NCI-H1930 (cell line): ENCODE results near the gene HOXA5.
A peak's percentile ranks its signal among the peaks of the same experiment; 100 is the strongest.

Source experiments
- DNase-seq, 2 experiments: peaks; one replicate each; lab custom pipeline; 2025; lab: John Stamatoyannopoulos, UW

HOXA5 gene

DNA sequence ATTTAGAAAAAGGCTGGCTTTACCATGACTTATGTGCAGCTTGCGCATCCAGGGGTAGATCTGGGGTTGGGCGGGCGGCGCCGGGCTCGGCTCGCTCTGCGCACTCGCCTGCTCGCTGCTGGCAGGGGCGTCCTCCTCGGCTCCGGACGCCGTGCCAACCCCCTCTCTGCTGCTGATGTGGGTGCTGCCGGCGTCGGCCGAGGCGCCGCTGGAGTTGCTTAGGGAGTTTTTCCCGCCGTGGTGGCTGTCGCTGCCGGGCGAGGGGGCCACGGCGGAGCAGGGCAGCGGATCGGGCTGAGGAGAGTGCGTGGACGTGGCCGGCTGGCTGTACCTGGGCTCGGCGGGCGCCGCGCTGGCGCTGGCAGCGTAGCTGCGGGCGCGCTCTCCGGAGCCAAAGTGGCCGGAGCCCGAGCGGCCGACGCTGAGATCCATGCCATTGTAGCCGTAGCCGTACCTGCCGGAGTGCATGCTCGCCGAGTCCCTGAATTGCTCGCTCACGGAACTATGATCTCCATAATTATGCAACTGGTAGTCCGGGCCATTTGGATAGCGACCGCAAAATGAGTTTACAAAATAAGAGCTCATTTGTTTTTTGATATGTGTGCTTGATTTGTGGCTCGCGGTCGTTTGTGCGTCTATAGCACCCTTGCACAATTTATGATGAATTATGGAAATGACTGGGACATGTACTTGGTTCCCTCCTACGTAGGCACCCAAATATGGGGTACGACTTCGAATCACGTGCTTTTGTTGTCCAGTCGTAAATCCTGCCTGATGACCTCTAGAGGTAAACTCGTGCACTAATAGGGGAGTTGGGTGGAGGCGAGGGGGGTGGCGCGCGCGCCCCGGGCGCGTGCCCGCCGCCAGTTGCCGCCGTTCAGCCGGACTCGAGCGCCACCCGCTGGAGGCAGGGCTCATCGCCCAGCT is at the start of gene HOXA5:
TSS of gene HOXA5 (minus strand) at position 659 of the 927 bp plus-strand sequence. CDS start at position 585, 74 bp downstream.
- peak; percentile 11 to 44 for DNase-seq

DNA sequence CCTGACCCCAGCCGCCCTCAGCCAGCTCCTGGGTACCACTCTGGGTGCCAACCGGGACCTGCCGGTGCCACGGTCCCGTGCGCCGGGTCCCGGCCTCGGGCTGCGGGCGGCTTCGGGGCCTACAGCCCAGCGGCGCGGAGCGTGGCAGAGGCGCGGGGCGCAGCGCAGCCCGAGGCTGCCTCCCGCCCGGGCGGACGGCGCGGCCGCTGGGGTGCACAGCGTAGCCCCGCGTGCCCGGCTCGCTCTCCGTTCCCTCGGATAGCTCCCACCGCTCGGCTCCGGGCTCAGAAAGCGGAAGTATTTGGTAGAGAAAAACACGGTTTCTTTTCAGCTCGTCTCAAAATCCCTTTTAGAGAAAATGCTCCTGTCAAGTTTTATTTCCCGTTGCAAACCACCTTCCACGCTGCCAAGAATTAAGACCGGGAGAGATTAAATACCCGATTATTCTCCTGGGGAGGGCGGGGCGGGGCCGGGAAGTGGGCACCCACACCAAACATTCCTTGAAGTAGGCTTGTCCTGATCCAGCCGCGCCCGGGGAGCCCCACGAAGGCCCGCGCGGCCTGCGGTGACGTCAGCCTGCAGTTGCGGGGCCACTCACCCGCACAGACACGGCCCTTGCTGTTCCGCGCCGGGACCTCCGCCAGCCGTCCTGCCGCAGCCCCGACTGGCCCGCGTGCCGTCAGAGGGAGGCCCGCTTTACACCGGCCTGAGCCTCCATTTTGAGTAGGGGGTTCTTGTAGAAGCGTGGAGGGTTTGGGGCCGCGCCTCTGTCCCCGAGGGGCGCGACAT is 49.3 kb upstream of the HOXA5 start:
- DNase-seq, result no peak

DNA sequence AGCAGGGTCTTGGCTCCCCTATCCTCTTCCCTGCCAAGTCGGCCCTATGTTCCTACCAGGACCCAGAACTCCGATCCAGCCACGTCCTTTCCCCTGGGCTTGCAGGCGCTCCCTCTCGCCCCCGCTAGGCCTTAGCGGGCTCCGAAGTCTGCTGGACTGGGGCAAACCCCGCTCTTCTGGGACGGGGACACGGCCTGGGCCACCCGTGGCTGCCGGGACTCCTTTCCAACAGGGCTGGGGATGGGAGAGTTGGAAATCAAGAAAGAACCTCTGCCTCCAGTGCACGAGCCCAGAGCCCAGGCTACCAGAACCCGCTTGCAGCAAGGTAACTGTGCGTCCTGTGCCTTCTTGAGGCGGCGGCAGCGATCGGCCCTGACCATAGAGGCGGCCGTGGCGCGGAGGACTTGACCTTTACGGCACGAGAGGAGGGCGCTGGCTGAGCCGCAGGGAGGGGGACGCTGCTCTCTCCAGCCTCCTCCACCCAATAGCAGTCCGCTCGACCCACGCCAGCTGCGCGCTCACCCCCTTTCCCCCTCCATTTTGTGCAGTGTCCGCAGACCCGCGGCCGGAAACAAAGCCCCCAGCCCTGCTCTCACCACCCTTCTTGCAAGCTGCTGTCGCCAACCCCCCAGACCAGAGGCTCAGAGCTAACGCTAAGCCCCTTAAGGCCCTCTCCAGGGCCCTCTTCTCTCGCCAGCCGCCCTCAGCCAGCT is 48.5 kb upstream of the HOXA5 start:
- DNase-seq, result no peak

DNA sequence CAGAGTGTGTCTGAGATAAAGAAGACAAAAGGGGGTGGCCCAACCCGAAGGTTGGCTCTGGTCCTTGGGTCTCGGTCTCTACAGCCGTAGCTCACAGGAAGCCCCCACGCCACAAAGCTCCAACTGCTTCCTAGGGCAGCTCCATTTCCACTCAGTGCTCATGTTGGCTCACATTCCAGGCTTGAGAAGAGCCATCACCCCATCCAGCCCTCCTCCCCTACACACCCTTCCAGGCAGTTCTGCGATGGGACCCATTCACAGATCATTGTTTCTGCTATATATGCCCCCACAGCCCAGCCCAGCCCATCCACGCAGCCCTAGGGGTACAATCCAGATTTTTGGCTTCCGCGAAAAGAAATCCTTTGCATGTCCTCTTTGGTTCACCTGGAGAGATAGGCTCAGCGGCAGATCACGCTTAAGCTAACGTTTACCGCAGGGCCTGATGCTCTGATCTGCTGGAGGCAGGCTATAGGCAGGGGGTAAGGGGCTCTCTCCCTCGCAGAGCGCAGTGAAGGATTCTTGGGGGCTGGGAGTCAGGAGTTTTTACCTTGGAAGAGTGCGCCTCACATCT is 47.8 kb upstream of the HOXA5 start:
- DNase-seq, result no peak

DNA sequence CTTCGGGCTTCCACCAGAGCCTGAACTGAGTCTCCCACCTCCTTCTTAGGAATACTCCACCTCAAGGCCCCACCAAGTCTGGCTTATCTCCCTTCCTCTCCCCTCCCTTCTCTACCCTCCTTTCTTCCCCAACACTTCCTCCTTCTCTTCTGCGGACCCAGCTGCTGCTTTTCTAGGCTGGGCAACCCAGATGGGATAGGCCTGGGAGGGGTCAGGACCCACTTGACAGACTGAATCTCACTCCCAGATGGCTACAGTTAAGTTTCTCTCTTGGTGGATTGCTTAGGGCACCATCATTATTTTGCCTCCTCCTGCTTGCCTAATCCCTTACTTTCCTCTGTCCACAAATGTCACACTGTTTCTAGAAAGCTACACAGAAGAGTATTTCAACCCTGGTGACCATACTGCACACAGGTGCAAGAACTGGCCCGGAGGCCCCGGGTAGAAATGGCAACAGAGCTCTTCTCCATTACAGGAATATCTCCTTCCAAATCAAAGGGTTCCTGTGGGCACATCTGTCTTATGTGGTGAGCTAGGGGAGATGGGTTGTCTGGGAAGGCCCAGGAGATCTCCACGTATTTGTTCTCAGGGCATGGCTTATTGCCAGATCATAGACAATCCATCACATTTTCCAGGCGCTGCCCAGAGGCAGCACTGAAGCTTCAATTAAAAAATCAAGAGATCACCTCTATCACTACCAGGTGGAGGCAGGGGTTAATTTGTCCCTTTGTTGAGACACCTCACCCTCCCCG is 46.7 kb upstream of the HOXA5 start:
- no peak for DNase-seq

DNA sequence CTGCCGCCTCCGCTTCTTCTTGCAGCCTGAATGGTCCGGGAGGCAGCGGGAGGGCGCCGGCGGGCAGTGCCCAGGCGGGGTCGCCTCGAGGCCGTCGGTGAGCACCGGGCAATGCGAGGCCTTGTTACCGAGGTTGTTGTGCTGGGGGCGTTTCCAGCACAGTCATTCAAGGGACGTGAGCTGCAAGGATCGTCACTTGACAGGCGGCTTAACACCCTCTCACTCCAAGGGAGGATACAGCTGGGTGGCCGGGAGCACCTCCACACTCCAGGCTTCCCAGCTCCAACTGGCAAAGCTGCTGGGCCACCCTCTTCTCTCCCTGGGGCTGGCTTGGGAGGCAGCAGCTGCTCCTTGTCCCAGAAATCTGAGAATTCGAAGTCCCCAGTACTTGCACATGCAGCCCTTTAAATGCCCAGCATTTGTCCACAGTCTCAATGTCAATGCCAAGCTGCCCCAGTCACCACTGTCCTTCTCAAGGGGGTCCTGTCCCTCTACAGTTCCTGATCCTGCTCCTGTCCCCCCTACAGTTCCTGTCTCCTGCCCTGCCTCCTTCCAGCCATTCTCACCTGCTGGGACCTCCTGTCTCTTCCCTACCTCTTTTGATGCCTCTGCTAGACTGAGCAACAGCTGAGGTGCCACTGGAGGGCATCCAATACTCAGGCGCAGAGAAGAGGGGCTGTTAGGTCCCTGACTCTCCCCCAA is 46.0 kb upstream of the HOXA5 start:
- no peak for DNase-seq

DNA sequence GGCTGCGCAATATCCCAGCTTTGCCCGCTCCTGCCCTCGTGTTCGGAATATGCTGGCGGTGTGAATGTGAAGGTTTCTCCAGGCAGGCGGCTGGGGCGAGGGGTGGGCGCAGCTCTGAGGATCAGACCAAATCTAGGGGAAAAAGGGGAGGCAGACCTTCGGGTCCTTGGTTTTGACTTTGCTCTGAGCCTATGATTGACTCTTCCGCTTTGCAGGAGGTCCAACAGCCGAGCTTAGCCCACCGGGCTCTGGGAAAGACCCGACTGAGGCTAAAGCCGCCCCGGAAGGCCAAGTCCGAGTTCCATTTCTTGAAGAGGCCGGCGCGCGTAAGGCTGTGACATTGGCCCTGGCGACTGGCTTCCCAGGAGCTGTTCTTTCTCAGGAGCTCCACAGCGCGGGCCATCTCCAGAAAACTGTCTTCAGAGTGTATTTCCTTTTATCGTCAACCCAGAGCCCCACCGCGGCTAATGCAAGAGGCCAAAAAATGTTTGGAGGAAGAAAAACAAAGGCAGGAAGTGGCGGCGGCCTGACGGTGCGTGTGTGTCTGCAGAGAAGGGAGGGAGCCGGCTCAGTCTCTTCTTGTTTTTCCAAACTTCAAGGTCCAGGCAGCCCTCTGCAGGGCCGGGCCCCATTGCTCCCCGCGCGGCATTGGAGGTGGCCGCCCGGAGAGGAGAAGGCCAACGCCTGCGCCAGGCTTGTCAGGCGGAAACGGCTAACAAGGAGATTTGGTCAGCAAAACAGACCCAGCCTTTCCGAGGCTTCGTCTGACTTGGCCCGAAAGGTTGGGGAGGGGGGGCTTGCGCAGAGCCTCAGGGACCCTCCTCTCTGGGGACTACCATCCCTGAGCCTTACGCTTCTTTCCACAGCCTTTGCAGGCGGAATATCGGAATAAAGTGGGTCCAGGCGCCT is 45.2 kb upstream of the HOXA5 start:
- DNase-seq, result no peak

DNA sequence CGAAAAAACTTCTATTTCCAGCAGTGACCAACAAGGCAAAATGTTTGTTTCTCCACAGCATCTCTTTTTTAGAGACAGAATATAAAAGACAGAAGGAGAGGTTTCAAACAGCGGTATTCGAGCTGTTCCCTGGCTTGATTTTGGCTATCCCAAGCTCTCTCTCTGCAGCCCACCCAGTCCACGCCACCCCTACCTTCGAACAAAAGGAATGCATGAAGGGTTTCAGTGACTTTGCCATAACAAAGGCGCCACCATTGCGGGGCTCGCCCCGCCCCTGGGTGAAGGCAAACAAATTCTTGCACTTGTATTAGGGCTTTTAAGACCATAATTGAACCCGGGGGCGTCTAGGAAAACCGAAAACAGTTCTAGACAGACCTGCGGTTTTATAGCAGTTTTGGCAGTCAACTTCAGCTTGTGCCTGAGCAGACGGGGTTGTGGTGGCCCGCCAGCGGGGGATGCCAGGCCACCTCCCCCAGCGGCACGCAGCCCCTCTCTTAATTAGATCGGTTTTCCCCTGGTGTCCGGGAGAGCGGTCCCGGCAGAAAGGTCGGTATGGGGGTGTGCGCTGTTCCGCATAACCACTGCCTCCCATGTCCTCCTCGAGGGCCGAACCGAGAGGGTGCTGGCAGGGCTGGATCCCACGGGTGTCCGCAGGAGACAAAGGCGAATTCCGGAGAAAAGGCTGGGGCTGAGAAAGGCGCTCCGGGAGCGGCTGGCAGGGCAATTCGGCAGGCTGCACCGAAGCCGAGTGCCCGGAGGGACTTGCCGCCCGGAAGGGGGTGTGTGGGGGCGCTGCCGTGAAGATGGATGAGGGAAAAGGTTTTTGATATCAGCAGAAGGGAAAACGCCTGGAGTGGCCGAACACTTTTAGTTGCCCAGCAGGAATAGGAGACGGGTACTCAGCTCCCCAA is 44.2 kb upstream of the HOXA5 start:
- DNase-seq, result no peak

DNA sequence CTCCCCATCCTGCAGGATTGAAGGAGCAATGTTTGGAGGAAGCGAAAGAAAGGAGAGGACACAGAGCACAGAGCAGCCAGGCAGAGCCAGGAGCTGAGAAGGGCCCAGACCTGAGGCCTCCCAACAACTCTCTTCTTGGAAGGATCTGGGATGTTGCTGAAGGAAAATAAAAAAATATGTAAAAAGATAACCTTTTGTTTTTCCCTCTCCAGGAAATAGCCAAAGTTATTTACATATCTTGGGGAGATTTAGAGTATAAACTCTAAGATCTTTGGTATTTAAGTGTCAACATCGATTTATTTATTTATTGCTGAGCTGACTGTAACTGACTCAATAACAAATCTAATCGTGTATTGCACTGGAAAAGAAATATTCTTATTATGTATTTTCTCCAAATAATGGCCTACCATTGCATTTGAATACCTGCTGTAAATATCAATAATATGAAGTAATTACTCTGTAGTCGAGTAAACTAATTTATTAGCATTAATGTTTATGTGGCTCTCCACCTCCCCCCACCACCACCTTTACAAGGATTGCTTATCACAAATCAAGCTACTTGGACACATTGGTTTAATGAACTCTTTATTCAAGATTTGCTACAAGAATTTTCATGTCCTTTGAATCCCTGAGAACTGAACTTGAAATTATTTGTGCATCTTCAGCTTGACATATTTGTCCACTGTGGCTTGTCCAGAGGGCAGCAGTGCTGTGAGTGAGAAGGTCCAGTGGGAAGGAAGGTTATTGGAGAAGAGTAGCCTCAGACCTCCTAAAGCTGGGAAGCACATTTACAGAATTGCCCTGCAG is 43.4 kb upstream of the HOXA5 start:
- no peak for DNase-seq

DNA sequence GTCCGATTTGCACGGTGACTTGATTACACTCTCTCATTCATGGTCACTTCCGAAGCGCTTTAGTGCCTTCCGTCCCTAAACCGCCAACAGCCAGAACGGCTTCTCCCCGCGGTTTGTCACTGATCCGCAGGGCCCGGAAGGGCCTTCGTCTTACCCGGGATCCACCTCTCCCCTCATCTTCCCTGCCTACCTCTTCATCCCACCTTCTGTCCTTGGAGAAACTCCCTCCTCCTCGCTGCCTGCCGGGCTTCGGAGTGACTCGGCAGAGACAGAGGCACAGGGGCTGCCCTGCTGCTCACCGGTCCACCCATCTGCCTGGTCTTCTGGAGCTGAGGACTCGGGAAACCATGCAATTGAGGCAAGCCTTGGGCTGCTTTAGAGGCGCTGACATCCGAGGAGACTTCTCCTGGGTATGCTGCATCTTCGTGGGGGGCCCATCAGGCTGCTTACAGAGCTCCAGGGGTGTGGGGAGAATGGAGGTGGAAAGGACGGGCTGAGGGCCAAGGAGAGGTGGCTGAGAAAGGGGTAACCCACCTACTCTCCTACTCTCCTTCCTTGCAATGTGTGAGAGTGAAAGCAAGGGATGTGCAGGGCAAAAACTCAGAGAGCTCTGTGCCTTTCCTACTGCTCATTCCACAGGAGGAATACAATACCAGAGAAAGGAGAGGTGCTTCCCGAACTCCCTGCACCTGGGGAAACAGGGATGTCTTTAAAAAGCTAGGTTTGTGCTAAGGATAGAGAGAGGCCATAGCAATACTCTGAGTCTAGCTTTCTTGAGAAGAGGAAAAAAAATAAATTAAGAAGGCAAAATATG is 42.6 kb upstream of the HOXA5 start:
- no peak for DNase-seq

DNA sequence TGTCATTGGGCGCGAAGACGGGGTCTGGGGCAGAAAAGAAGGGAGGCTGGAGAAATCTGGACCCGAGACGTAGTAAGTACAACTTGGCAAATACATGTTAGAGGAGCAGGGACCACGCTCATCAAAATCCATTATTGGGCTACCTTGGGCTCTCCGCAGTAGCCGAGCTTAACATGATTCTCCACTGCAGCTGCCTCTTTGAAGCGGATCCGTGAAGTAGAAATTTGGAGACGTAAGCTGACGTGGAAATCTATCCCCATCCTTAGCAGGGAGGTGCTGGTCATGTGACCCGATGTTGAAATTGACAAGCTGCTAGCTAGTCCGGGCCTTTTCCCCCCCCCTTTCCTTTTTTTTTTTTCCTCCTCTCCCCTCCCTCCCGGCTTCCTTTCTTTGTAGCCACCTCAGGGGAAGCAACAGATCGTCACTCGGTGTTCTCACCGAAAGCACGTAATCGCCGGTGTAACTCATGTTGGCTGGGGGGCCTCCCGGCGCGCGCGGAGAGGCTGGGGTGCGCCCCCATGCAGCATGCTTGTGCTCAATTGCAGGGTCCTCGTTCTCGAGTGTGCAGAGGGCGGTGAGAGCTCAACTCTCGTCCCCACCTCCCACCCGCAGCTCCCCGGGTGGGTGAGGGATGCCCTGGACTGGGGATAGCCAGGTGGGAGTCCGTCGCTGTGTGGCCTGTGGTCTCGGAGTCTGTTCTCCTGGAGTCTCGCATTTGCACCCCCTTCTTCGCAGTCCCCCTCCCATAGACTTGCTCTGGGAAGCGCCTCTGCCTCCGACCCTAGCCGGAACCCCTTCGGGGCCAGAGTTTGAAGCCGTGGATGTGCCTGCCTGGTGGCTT is 41.8 kb upstream of the HOXA5 start, which contains the start of gene HOXA11:
TSS of gene HOXA11 (minus strand) at position 220 of the 841 bp plus-strand sequence. CDS start at position 132, 88 bp downstream.
- DNase-seq, result no peak

DNA sequence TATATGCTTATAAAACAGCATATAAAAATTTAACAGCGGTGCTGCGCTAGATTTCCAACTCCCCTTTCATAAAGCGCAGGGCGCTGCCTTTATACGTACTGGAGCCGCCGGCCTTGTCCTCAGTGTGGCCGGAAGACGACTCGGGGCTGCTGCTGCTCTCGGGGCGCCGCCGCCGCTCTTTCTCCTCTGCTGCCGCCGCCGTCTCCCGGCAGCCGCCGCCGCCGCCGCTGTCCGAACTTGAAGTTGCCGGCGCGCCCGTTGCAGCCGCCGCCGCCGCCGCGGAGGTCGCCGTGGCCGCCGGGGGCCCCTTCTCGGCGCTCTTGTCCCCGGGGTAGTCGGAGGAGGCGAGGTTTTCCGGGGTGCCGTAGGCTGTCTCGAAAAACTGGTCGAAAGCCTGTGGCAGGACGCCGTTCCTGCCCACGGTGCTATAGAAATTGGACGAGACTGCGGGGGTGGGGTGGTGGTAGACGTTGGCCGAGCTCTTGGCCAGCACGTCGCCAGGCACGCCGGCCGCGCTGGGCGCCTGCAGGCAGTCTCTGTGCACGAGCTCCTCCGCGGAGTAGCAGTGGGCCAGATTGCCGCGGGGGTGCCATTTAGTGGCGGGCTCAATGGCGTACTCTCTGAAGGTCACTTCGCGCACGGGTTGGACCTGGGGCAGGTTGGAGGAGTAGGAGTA is 41.0 kb upstream of the HOXA5 start:
- DNase-seq, result peak in 1 of 2 experiments; percentile 33

DNA sequence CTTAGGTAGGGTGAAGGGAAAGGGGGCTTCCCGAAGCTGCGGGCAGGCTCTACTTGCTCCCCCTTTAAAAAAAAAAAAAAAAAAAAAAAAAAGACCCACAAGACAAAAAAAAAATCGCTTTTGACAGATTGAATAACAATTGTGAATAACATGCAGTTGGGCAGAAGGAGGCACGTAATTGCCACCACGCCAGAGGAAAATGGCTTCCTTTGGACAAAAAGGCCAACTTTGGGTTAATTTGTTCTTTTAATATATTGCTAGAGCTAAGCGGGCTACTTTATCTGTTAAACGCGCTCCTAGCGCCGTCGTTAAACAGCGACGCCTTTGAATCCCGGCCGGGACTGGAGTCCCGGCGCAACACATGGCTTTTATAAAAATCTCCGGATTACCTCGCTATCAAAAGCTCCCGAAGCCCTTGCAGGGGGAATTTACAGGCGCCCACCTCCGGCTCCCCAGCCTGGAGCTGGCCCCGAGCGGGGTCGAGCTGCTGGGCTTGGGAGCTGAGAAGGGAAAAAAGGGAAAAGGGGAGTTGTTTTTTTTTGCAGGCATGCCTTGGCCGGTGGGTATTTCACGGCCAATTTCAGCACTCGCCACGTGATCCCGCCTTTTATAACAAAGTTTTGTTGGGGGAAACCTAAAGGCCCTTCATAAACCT is 40.3 kb upstream of the HOXA5 start:
- peak; percentile 44 to 50 for DNase-seq

DNA sequence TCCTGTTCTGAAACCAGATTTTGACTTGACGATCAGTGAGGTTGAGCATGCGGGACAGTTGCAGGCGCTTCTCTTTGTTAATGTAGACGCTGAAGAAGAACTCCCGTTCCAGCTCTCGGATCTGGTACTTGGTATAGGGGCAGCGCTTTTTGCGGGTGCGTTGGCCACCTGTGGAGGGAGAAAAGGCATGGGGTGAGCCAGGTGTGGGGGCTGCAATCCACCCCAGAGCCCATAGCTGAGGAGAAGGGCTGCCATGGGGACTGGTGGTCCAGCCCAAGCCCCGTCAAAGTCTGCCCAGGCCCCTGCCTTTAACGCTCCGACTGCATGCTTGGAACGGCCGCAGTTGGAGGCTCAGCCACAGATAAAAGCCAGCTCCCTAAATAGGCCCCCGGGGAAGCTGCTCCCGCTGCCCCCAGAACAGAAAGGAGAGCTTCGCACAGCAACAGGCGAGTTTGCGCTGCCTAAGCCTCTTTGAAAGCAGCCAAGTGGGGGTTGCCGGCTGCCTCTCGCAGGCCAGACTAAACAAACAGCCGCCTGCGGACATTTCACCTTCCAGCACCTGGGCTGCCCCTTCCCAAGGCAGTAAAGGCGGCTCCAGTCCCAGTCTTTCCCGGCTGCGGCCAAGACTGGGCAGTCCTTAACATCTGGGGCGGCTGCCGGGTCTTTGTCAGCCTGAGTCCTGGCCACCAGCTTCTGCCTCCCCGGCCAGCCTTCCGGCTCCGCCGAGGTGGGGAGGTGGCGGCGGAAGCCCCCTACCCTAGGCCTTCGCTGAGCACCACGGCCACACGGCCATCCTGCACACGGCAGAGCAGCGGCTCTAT is 39.6 kb upstream of the HOXA5 start:
- no peak for DNase-seq
